ENCODE data around the gene CACNB2.

Gene CACNB2

GRCh38 chr10:18486438-18486837 lies 346.2 kb downstream of the CACNB2 start:
- no peak overlapping the region for H3K4me3 ChIP-seq (ENCODE audit: low read depth, low read length)
- DNase-seq (ENCODE audit: low read depth), result no peak
- TF ChIP-seq MAX (IDR thresholded peaks at IDR 0.05; ENCODE audit: low read depth, low read length), result no peak
- TF ChIP-seq POLR2A (IDR thresholded peaks at IDR 0.05; ENCODE audit: extremely low read depth, insufficient read length), result no peak
- TF ChIP-seq, protein P1, sequence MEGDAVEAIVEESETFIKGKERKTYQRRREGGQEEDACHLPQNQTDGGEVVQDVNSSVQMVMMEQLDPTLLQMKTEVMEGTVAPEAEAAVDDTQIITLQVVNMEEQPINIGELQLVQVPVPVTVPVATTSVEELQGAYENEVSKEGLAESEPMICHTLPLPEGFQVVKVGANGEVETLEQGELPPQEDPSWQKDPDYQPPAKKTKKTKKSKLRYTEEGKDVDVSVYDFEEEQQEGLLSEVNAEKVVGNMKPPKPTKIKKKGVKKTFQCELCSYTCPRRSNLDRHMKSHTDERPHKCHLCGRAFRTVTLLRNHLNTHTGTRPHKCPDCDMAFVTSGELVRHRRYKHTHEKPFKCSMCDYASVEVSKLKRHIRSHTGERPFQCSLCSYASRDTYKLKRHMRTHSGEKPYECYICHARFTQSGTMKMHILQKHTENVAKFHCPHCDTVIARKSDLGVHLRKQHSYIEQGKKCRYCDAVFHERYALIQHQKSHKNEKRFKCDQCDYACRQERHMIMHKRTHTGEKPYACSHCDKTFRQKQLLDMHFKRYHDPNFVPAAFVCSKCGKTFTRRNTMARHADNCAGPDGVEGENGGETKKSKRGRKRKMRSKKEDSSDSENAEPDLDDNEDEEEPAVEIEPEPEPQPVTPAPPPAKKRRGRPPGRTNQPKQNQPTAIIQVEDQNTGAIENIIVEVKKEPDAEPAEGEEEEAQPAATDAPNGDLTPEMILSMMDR (IDR thresholded peaks at IDR 0.05; ENCODE audit: low read depth, low read length), result no peak
- TF ChIP-seq MYC (IDR thresholded peaks at IDR 0.05; ENCODE audit: low read depth, low read length), result no peak

GRCh38 chr10:18490755-18491154 lies 350.5 kb downstream of the CACNB2 start:
- no peak for TF ChIP-seq POLR2A (IDR thresholded peaks at IDR 0.05; ENCODE audit: extremely low read depth, insufficient read length)
- TF ChIP-seq, protein P1 (IDR thresholded peaks at IDR 0.05; ENCODE audit: low read depth, low read length), result no peak
- no peak for TF ChIP-seq MAX (IDR thresholded peaks at IDR 0.05; ENCODE audit: low read depth, low read length)
- TF ChIP-seq MYC (IDR thresholded peaks at IDR 0.05; ENCODE audit: low read depth, low read length), result no peak
- DNase-seq (ENCODE audit: low read depth), result no peak
- no peak overlapping the region for H3K4me3 ChIP-seq (ENCODE audit: low read depth, low read length)

DNA sequence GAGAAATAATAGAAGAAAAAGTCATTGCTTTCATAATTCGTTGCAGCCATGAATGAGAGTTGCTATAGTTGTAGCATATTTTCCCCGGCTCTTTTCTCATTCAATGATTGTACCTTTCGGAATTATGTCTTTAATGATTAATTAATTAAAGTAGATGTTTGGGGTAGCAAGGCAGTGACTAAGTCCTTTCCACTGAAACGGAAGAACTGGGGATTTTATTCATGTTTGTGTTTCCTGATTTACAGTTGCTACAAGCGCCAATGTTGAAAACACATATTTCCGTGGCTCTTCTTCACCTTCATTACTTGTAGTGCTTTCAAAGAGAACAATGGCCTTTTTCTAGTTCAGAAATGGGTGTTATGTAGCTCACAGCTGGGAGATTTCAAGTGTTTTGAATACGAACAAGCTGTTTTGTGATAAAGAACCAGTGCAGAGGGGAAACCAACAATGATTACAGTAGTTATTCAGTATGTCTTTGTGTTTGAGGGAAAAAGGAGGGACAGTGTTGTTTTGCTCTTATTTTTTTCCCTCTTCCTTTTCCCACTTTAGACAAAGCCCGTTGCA lies 357.7 kb downstream of the CACNB2 start:
- no peak for DNase-seq (ENCODE audit: low read depth)
- no peak for TF ChIP-seq MYC (IDR thresholded peaks at IDR 0.05; ENCODE audit: low read depth, low read length)
- no peak overlapping the region for H3K4me3 ChIP-seq (ENCODE audit: low read depth, low read length)

GRCh38 chr10:18498998-18499397 lies 358.8 kb downstream of the CACNB2 start:
- no peak overlapping the region for H3K4me3 ChIP-seq (ENCODE audit: low read depth, low read length)
- no peak for DNase-seq (ENCODE audit: low read depth)
- TF ChIP-seq MAX (IDR thresholded peaks at IDR 0.05; ENCODE audit: low read depth, low read length) (no peak), POLR2A (IDR thresholded peaks at IDR 0.05; ENCODE audit: extremely low read depth, insufficient read length) (no peak), MYC (IDR thresholded peaks at IDR 0.05; ENCODE audit: low read depth, low read length) (no peak)
- TF ChIP-seq, protein P1 (IDR thresholded peaks at IDR 0.05; ENCODE audit: low read depth, low read length), result no peak

DNA sequence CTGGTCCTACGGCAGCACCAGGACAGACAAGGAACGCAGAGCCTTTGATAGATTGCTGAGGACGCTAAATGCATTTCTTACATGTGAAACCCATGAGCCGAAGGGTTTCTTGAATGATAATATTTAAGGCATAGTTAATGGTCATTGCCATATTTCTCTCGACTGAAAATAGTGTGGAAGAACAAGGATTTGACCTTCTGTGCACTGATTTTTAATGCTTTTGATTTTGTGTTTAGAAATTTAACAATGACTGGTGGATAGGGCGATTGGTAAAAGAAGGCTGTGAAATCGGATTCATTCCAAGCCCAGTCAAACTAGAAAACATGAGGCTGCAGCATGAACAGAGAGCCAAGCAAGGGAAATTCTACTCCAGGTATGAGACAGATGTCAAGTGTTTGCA lies 360.4 kb downstream of the CACNB2 start:
- TF ChIP-seq MAX (IDR thresholded peaks at IDR 0.05; ENCODE audit: low read depth, low read length) (no peak), MYC (IDR thresholded peaks at IDR 0.05; ENCODE audit: low read depth, low read length) (no peak), POLR2A (IDR thresholded peaks at IDR 0.05; ENCODE audit: extremely low read depth, insufficient read length) (no peak)
- TF ChIP-seq, protein P1 (IDR thresholded peaks at IDR 0.05; ENCODE audit: low read depth, low read length), result no peak
- DNase-seq (ENCODE audit: low read depth), result no peak
- no peak overlapping the region for H3K4me3 ChIP-seq (ENCODE audit: low read depth, low read length)

GRCh38 chr10:18501198-18501597 lies 361.0 kb downstream of the CACNB2 start:
- TF ChIP-seq, protein P1 (IDR thresholded peaks at IDR 0.05; ENCODE audit: low read depth, low read length), result no peak
- TF ChIP-seq MYC (IDR thresholded peaks at IDR 0.05; ENCODE audit: low read depth, low read length), result no peak
- no peak for TF ChIP-seq POLR2A (IDR thresholded peaks at IDR 0.05; ENCODE audit: extremely low read depth, insufficient read length)
- TF ChIP-seq MAX (IDR thresholded peaks at IDR 0.05; ENCODE audit: low read depth, low read length), result no peak
- no peak for DNase-seq (ENCODE audit: low read depth)
- no peak overlapping the region for H3K4me3 ChIP-seq (ENCODE audit: low read depth, low read length)

Measured in NB4 (cell line).